T follicular helper cell (primary cell): ENCODE results near the gene RSU1.
A peak's percentile ranks its signal among the peaks of the same experiment; 100 is the strongest.

ENCODE experiments used
- DNase-seq: peaks from one replicate; pipeline ENCODE4 v3.0.0-alpha.2; 2020; ENCODE audit warnings: low read depth

RSU1 gene

GRCh38 chr10:16822027-16822426 is 4.8 kb upstream of the RSU1 start:
- DNase-seq, result no peak

- DNase-seq, result no peak
Measured at GRCh38 chr10:16820421-16820820, 3.2 kb upstream of the RSU1 start.

DNA sequence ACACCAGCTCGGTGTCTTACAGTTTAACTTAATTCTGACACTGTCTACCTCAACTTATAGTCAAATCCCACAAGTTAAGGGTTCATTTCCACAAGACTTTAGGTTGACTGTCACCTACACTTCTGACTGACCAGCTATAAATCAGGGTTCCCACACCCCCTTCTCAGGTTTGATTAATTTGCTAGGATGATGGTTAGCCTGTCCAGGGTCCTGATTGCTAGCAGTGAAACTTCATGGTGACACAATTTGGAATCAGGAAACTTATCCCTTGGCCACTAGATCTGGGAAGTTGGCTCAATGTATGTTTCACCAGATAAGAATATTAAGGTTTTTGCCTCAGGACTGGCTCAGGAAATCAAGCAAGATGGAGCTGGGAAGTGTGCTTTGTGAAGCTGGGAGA is 2.8 kb upstream of the RSU1 start:
- DNase-seq, result no peak

DNA sequence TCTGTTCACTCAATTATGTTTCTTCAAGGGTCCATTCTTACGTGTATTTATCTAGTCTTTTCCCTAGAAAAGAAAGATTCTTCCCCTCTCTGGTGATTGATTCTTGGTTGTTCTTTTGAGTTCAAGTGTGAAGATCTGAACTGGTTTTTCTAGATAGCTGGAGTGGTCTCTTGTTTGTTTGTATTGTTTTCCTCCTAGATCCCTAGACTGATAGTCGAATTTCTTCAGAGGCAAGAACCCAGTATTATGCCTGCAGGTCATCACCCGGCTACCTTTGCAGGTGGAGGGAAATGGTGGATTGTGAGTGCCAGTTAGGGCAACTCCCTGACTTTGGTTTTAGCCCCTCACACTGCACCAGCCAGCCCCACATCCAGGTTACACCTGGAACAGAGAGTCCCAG is 2.2 kb upstream of the RSU1 start:
- no peak for DNase-seq

DNA sequence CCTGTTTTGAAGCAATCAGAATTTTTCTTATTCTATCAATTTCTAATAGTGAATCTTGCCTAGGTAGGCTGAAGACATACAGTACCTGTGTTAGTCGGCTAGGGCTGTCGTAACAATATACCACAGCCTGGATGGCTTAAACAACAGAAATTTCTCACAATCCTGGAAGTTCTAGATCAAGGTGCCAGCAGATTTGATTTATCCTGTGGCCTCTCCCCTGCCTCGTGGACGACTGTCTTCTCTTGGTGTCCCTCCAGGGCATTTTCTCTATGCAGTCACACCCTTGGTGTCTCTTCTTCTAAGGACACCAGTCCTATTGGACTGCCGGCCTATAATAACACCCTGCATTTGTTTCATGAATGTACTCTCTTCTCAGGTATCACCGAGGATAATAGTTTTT is 1.8 kb upstream of the RSU1 start:
- no peak for DNase-seq

- DNase-seq, result no peak
Measured at GRCh38 chr10:16816830-16817124, 447 bp downstream of the RSU1 start.

- DNase-seq, result no peak
Measured at GRCh38 chr10:16816171-16816570, 1.1 kb downstream of the RSU1 start.

DNA sequence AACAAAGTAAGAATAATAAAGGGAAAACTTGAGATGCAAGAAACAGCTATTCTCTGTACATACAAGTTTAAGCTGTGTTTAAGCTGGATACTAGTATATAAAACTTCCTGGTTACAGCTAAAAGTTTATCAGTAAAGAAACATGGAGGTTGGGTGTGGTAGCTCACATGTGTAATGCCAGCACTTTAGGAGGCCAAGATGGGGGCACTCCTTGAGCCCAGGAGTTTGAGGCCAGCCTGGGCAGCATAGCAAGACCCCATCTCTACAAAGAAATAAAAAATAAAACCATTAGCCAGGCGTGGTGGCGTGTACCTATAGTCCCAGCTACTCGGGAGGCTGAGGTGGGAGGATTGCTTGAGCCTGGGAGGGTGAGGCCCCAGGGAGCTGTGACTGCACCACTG is 3.2 kb downstream of the RSU1 start:
- DNase-seq, result no peak

DNA sequence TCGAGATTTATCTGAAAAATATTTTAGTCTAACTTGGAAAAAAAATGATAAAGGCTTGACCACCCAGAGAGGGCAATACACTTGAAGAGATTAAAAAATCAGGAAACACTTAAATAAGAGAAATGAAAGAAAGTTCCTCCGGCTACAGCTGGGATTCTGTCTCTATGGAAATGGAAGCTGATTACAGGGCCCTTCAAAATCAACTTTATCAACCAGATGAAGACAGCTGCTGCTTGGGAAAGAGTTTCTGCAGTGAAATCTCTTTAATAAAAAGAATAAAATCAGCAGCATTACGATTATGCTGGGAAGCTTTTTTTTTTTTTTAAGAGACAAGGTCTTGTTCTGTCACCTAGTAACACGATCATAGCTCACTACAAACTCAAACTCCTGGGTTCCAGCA is 4.5 kb downstream of the RSU1 start:
- DNase-seq, result no peak

DNA sequence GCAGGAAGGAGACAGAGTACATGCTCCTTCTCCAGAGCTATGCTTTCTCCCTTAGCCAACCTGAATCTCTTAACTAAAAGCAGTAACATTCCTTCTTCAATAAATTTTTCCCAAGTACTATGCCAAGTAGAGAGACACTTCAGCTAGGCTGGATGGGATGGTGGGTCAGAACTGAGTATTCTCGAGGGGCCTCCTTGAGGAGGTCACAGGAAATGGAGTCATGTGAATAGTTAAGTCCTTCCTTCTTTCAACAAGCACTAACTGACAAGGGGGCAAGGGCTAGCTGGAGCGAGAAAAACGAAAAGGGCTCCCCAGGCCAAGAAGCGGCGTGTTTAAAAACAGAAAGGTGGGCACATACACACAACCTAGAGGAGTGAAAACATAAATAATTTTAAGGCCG is 5.5 kb downstream of the RSU1 start:
- DNase-seq, result no peak

DNA sequence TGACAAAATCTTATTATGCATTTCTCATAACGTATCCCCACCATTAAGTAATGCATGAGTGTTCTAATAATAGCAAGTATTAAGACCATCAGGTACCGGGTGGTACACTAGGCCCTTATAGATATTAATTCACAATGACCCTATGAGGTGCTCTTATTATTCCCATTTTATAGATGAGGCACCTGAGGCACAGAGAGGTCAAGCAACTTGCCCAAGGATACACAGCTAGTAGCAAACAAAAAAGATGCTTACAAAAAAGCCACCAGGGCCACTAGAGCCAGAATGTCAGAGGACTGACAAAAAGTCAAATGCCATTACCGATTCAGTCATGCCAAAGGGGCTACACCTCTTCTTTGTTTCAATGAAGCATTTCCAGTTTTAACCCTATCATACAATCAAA is 5.9 kb downstream of the RSU1 start:
- DNase-seq, result no peak

DNA sequence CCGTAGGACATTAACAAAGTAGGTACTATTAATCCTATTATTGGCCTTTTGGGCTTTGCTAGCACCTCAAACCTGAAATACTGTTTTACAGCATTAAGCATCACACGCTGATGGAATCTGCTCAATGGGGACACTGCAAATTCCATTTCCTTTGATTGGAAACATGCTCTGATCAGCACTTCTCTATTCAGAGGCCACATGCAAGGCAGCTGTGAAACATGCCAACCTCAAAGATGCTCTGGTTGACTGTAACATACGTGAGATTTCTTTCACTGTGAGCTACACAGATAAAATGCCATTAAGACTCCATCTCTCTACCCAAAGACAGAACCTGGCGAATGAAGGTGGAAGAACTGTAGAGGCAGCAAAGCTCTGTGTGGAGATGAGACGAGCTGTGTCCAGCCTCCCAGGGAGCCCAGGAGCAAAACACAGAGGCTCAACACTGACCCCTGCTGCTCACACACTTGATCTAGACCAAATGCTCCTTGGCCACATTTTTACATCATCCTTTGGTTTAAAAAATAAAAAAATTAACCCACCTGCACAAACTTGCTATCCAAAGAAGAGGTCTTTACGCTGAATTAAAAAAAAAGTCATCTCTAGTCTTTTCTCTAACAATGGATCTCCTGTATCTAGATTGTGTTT is 8.0 kb downstream of the RSU1 start:
- peak; percentile 11 for DNase-seq

DNA sequence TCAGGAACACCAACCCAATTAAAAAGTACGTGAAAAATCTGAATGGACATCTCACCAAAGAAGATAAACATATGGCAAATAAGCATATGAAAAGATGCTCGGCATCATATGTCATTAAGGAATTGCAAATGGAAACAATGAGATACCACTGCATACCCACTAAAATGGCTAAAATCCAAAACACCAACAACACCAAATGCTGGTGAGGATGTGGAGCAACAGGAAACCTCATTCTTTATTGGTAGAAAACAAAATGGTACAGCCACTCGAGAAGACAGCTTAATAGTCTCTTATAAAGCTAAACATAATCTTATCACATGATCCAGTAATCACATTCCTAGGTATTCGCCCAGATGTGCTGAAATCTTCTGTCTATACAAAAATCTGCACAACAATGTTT is 13.1 kb downstream of the RSU1 start:
- no peak for DNase-seq

DNA sequence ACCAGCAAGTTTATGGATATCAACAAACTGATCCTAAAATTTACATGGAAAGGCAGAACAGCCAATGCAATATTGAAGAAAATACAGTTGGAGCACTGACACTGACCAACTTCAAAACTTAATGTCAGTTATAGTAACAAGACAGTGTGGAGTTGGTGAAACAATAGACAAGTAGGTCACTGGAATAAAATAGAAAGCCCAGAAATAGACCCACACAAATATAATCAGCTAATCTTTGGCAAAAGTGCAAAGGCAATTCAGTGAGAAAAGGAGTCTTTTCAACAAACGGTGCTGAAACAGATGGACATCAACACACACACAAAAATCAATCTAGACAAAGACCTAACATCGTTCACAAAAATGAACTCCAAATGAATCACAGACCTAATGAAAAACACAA is 13.8 kb downstream of the RSU1 start:
- no peak for DNase-seq

DNA sequence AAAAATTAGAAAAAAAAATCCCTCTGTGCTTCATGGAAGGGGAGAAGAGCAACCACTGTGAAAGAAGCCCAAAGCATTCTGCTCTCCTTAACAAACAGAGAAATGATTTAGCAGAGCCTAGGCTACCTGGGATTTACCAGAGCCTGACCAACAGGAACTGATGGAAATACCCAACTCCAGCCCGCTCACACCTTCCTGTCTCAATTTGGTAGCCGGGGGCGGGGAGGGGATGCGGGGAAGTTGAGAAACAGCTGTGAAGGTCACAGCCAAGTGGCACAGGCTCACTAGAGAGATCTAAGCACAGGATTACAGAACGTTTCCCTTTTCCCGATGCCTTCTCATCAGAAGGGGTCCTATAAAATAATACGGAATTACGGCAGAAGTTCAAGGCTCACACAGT is 17.6 kb downstream of the RSU1 start:
- no peak for DNase-seq

- no peak for DNase-seq
Measured at GRCh38 chr10:16798571-16798970, 18.7 kb downstream of the RSU1 start.

DNA sequence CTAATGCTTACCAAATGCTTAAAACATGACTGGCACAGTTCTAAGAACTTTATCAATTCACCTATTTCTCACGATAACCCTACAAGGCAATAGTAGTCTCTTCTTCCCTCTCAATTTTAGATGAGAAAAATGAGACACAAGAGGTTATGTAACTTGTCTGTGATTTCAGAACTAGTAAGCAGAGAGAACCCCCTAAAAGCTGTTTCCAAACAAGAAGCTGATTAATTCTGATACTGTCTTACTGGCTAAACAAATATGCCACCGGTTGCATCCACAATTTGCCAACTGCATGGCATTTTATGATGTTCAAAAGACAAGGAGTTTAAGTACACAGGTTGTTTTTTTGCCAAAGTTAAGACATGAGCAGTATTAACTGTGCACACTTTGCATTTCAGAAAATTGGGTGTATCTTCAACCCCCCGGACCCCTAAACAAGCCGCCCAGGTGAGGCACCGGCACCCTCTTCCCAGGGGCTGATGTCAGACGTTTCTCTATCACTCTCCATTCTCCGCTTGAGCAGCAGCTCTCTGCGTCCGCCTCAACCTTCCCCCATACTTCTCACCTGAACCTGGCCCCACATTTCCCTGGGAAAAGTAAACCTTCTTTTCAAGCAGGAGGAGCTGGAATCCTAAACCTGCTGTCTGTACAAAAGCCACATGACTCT is 21.7 kb downstream of the RSU1 start:
- no peak for DNase-seq

DNA sequence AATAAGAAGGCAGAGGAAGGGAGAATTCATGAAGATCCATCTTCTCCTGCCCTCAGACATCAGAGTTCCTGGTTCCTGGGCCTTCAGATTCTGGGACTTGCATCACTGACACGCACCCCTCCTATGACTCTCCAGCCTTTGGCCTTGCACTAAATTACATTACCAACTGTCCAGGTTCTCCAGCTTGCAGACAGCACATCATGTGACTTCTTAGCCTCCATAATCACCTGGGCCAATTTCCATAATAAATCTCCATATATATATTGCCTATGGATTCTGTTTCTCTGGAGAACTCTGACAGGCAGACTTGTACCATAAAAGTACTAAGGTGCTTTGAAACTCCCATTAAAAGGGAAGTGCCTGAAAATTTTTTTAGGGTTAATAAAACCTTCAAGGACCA is 23.2 kb downstream of the RSU1 start:
- DNase-seq, result no peak

GRCh38 chr10:16792675-16793074 is 24.5 kb downstream of the RSU1 start:
- no peak for DNase-seq

GRCh38 chr10:16789765-16790164 is 27.5 kb downstream of the RSU1 start:
- no peak for DNase-seq

GRCh38 chr10:16789261-16789660 is 28.0 kb downstream of the RSU1 start:
- no peak for DNase-seq

DNA sequence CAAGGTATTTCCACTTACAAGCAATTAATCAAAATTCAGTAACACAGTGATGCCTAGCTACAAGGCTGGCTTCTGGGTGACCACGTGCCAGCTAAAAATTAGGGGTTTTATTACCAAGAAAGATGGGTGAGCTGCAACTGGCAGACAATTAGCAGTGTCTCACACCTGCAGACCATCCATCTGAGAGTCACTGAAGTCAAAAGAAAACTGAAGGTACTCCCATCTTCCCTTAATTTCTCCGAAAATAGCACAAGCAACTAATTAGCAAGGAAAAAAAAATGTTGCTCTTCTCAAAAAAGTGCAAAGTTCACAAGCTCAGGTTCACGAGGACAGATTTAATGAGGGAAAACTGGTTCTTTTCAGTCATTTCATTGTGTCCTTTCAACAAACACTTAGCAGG is 28.4 kb downstream of the RSU1 start:
- DNase-seq, result no peak

DNA sequence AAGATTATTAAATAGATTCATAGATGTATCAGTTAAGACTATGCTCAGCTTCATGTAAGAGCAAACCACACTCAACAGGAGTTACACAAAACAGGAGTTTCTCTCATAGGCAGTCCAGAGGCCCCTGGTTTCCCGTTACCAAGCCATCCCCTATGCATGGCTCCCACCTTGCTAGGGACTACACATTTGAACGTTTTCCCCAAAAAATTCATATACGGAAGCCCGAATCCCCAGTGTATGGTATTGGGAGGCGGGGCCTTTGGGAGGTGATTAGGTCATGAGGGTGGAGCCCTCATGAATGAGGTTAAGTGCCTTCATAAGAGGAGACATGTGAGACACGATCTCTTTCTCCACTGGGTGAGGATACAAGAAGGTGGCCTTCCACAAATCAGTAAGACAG is 29.1 kb downstream of the RSU1 start:
- DNase-seq, result no peak

- DNase-seq, result peak; percentile 56
Measured at GRCh38 chr10:16787361-16787791, 29.8 kb downstream of the RSU1 start.
